C1 segment of cervical spinal cord (tissue), 14 donors: ENCODE results near the gene OTX1.
"Not testable (repeated sequence)": the region's sequence is repeated elsewhere in the genome, so short reads cannot be mapped to it uniquely, and the experiment has no call there.

ENCODE experiments used
- DNase-seq, 14 donors: peaks; one replicate each; lab custom pipeline; 2025; lab: John Stamatoyannopoulos, UW

The OTX1 gene

GRCh38 chr2:63058921-63059792, 8.5 kb downstream of the OTX1 start:
- no peak for DNase-seq

GRCh38 chr2:63059793-63060471, 9.3 kb downstream of the OTX1 start:
- DNase-seq: no peak

GRCh38 chr2:63060472-63060991, 9.9 kb downstream of the OTX1 start:
- DNase-seq: no peak

- DNase-seq: no peak
Measured at GRCh38 chr2:63064197-63064596, 13.6 kb downstream of the OTX1 start.

GRCh38 chr2:63064661-63065060, 14.0 kb downstream of the OTX1 start:
- no peak for DNase-seq

- no peak for DNase-seq
Measured at GRCh38 chr2:63066265-63066664, 15.6 kb downstream of the OTX1 start.

- no peak for DNase-seq
Measured at GRCh38 chr2:63066838-63067237, 16.2 kb downstream of the OTX1 start.

GRCh38 chr2:63071664-63072063, 21.0 kb downstream of the OTX1 start:
- no peak for DNase-seq

GRCh38 chr2:63073994-63074393, 23.4 kb downstream of the OTX1 start:
- no peak for DNase-seq

- DNase-seq: not testable (repeated sequence)
Measured at GRCh38 chr2:63074399-63074798, 23.8 kb downstream of the OTX1 start.

- DNase-seq: no peak
Measured at GRCh38 chr2:63078852-63079606, 28.4 kb downstream of the OTX1 start.

- no peak for DNase-seq
Measured at GRCh38 chr2:63081404-63081803, 30.8 kb downstream of the OTX1 start.

GRCh38 chr2:63086687-63087086, 36.1 kb downstream of the OTX1 start:
- no peak for DNase-seq

- no peak for DNase-seq
Measured at GRCh38 chr2:63092401-63092800, 41.8 kb downstream of the OTX1 start.

GRCh38 chr2:63092857-63093256, 42.2 kb downstream of the OTX1 start:
- DNase-seq: no peak

GRCh38 chr2:63093502-63093901, 42.9 kb downstream of the OTX1 start:
- no peak for DNase-seq

GRCh38 chr2:63096491-63096890, 45.9 kb downstream of the OTX1 start:
- DNase-seq: no peak

GRCh38 chr2:63099032-63099431, 48.4 kb downstream of the OTX1 start:
- no peak for DNase-seq

- no peak for DNase-seq
Measured at GRCh38 chr2:63101954-63102353, 51.3 kb downstream of the OTX1 start.

GRCh38 chr2:63104482-63104881, 53.9 kb downstream of the OTX1 start:
- DNase-seq: no peak
